Sigmoid colon (tissue), 4 donors: ENCODE results near the gene CASR.

Experiments used
- CTCF ChIP-seq, 4 experiments: fragments of 450-650 bp in 3 of 4; fragments of 200-600 bp in 1 of 4; IDR thresholded peaks; one replicate each; pipeline ENCODE4 v1.5.1; 2016 to 2019; ENCODE audit warnings: antibody characterized with exemption in 4 of 4, mild to moderate bottlenecking in 3 of 4, moderate library complexity in 2 of 4
- POLR2A ChIP-seq, 2 donors: fragments of 450-650 bp; IDR thresholded peaks; one replicate each; pipeline ENCODE4 v1.6.1; 2016; ENCODE audit warnings: antibody characterized with exemption in 2 of 2, mild to moderate bottlenecking in 2 of 2, moderate library complexity in 2 of 2
- POLR2AphosphoS5 ChIP-seq, 4 donors: sonication (generic); formaldehyde crosslinking; IDR thresholded peaks; one replicate each; pipeline ENCODE4 v1.6.1; 2017; ENCODE audit warnings: antibody characterized with exemption in 4 of 4

GRCh38 chr3:122168044-122168443 lies 15.4 kb upstream of the CASR start:
- TF ChIP-seq POLR2AphosphoS5 (IDR thresholded peaks at IDR 0.05) (no peak), POLR2A (IDR thresholded peaks at IDR 0.05) (no peak), CTCF (IDR thresholded peaks at IDR 0.05) (no peak)
